ENCODE data around the gene EPS8.

EPS8 gene

GRCh38 chr12:15829255-15829654, 40.1 kb upstream of the EPS8 start:
- H3K4me3 ChIP-seq (ENCODE audit: insufficient read length, low read depth) = no peak overlapping the region
- no peak for TF ChIP-seq SUZ12 (IDR thresholded peaks at IDR 0.05; ENCODE audit: extremely low read depth, insufficient read depth, insufficient read length)
- no peak for TF ChIP-seq ZNF274 (IDR thresholded peaks at IDR 0.05; ENCODE audit: low read depth, low read length)
- no peak for TF ChIP-seq YY1 (IDR thresholded peaks at IDR 0.05; ENCODE audit: insufficient read depth, insufficient read length)

GRCh38 chr12:15827136-15827535, 37.9 kb upstream of the EPS8 start:
- no peak for DNase-seq (ENCODE audit: low read depth, low spot score)
- no peaks in the 10 kb centered on the region for H3K27me3 ChIP-seq (ENCODE audit: insufficient read depth, insufficient read length)
- no peak for TF ChIP-seq YY1 (IDR thresholded peaks at IDR 0.05; ENCODE audit: insufficient read depth, insufficient read length)
- TF ChIP-seq SUZ12 (IDR thresholded peaks at IDR 0.05; ENCODE audit: extremely low read depth, insufficient read depth, insufficient read length) = no peak
- no peak for TF ChIP-seq ZNF274 (IDR thresholded peaks at IDR 0.05; ENCODE audit: low read depth, low read length)
- H3K36me3 ChIP-seq (ENCODE audit: insufficient read depth, insufficient read length, low read length) = no peaks in the 10 kb centered on the region
- H3K4me1 ChIP-seq (ENCODE audit: insufficient read depth, insufficient read length) = no peaks in the 10 kb centered on the region
- no peak overlapping the region for H3K4me3 ChIP-seq (ENCODE audit: insufficient read length, low read depth)
- H3K9me3 ChIP-seq (ENCODE audit: insufficient read depth, low read length) = no peaks in the 10 kb centered on the region
- H3K9ac ChIP-seq (ENCODE audit: insufficient read length, low read depth) = no peak overlapping the region

More at GRCh38 chr12:15829255-15829654, 40.1 kb upstream of the EPS8 start:
- no peaks in the 10 kb centered on the region for H3K27me3 ChIP-seq (ENCODE audit: insufficient read depth, insufficient read length)
- no peaks in the 10 kb centered on the region for H3K36me3 ChIP-seq (ENCODE audit: insufficient read depth, insufficient read length, low read length)
- no peaks in the 10 kb centered on the region for H3K9me3 ChIP-seq (ENCODE audit: insufficient read depth, low read length)
- H3K4me1 ChIP-seq (ENCODE audit: insufficient read depth, insufficient read length) = no peaks in the 10 kb centered on the region
- DNase-seq (ENCODE audit: low read depth, low spot score) = no peak
- no peak overlapping the region for H3K9ac ChIP-seq (ENCODE audit: insufficient read length, low read depth)

- no peaks in the 10 kb centered on the region for H3K27me3 ChIP-seq (ENCODE audit: insufficient read depth, insufficient read length)
- H3K9me3 ChIP-seq (ENCODE audit: insufficient read depth, low read length) = no peaks in the 10 kb centered on the region
- TF ChIP-seq ZNF274 (IDR thresholded peaks at IDR 0.05; ENCODE audit: low read depth, low read length) = no peak
- no peak for TF ChIP-seq YY1 (IDR thresholded peaks at IDR 0.05; ENCODE audit: insufficient read depth, insufficient read length)
- no peak for TF ChIP-seq SUZ12 (IDR thresholded peaks at IDR 0.05; ENCODE audit: extremely low read depth, insufficient read depth, insufficient read length)
- DNase-seq (ENCODE audit: low read depth, low spot score) = no peak
- no peak overlapping the region for H3K9ac ChIP-seq (ENCODE audit: insufficient read length, low read depth)
- no peaks in the 10 kb centered on the region for H3K4me1 ChIP-seq (ENCODE audit: insufficient read depth, insufficient read length)
- no peak overlapping the region for H3K4me3 ChIP-seq (ENCODE audit: insufficient read length, low read depth)
- H3K36me3 ChIP-seq (ENCODE audit: insufficient read depth, insufficient read length, low read length) = no peaks in the 10 kb centered on the region
These were observed 35.3 kb upstream of the EPS8 start for GRCh38 chr12:15824516-15824915.

- H3K4me1 ChIP-seq (ENCODE audit: insufficient read depth, insufficient read length) = no peaks in the 10 kb centered on the region
- TF ChIP-seq YY1 (IDR thresholded peaks at IDR 0.05; ENCODE audit: insufficient read depth, insufficient read length) = no peak
- TF ChIP-seq SUZ12 (IDR thresholded peaks at IDR 0.05; ENCODE audit: extremely low read depth, insufficient read depth, insufficient read length) = no peak
- no peak for TF ChIP-seq ZNF274 (IDR thresholded peaks at IDR 0.05; ENCODE audit: low read depth, low read length)
- H3K36me3 ChIP-seq (ENCODE audit: insufficient read depth, insufficient read length, low read length) = no peaks in the 10 kb centered on the region
- no peak overlapping the region for H3K9ac ChIP-seq (ENCODE audit: insufficient read length, low read depth)
- H3K4me3 ChIP-seq (ENCODE audit: insufficient read length, low read depth) = no peak overlapping the region
- no peaks in the 10 kb centered on the region for H3K27me3 ChIP-seq (ENCODE audit: insufficient read depth, insufficient read length)
- peak; percentile 28 for DNase-seq (ENCODE audit: low read depth, low spot score)
- no peaks in the 10 kb centered on the region for H3K9me3 ChIP-seq (ENCODE audit: insufficient read depth, low read length)
These were observed 34.4 kb upstream of the EPS8 start for GRCh38 chr12:15823360-15824128.

DNA sequence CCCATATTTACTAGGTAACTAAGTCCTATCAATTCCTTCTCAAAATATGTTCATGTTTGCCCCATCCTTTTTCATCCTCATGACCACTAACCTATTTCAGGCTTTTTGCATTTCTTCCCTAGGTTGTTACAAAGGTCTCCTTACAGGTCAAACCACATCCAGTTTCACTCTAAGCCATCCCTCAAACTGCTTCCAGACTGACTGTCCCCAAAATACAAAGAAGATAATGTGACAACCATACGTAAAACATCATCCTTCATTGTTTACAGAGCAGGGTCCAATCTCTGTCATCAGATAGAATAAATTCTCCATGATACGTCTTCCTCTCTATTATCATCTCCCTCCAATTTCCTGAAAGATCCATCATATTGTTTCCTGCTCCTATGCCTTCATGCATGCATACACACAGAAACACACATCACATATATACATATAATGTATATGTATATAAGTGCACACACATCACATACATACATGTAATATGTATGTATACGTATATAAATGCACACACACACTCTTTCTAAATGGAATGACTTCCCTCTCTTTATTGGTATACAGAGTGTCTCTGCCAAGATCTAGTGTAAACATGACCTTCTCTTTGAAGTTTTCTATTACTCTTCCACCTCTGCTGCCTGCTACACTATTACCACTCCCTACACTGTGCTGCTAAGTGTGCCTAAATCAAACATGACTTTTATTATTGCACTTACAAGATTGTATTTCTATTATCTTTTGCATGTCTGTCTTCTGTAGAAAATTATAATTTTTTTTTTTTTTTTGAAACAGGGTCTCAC, 30.7 kb upstream of the EPS8 start:
- Histone ChIP-seq H3K9me3 (ENCODE audit: insufficient read depth, low read length) (no peaks in the 10 kb centered on the region), H3K36me3 (ENCODE audit: insufficient read depth, insufficient read length, low read length) (no peaks in the 10 kb centered on the region), H3K4me1 (ENCODE audit: insufficient read depth, insufficient read length) (no peaks in the 10 kb centered on the region), H3K27me3 (ENCODE audit: insufficient read depth, insufficient read length) (no peaks in the 10 kb centered on the region), H3K4me3 (ENCODE audit: insufficient read length, low read depth) (no peak overlapping the region), H3K9ac (ENCODE audit: insufficient read length, low read depth) (no peak overlapping the region)
- TF ChIP-seq YY1 (IDR thresholded peaks at IDR 0.05; ENCODE audit: insufficient read depth, insufficient read length) = no peak
- TF ChIP-seq ZNF274 (IDR thresholded peaks at IDR 0.05; ENCODE audit: low read depth, low read length) = no peak
- no peak for TF ChIP-seq SUZ12 (IDR thresholded peaks at IDR 0.05; ENCODE audit: extremely low read depth, insufficient read depth, insufficient read length)
- no peak for DNase-seq (ENCODE audit: low read depth, low spot score)

DNA sequence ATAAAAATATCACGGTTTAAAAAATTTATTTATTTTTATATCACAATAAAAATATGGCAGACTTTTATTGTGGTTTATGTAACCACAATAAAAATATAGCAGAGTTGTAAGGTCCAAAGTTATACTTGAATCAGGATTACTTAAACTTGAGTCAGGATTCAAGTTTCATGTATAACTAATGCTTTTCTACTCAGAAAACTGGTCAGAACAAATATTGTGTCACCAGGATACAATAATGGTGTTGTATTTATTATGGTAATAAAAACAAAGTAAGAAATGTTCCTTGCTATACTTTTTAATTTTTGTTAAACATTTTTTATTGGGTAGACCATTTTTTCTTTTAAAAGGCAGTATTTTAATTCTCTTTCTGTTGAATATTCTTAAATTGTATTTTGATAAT, 29.2 kb upstream of the EPS8 start:
- TF ChIP-seq ZNF274 (IDR thresholded peaks at IDR 0.05; ENCODE audit: low read depth, low read length) (no peak), SUZ12 (IDR thresholded peaks at IDR 0.05; ENCODE audit: extremely low read depth, insufficient read depth, insufficient read length) (no peak), YY1 (IDR thresholded peaks at IDR 0.05; ENCODE audit: insufficient read depth, insufficient read length) (no peak)
- DNase-seq (ENCODE audit: low read depth, low spot score) = no peak
- H3K9me3 ChIP-seq (ENCODE audit: insufficient read depth, low read length) = no peaks in the 10 kb centered on the region
- no peaks in the 10 kb centered on the region for H3K4me1 ChIP-seq (ENCODE audit: insufficient read depth, insufficient read length)
- H3K36me3 ChIP-seq (ENCODE audit: insufficient read depth, insufficient read length, low read length) = no peaks in the 10 kb centered on the region
- H3K4me3 ChIP-seq (ENCODE audit: insufficient read length, low read depth) = no peak overlapping the region
- no peak overlapping the region for H3K9ac ChIP-seq (ENCODE audit: insufficient read length, low read depth)
- no peaks in the 10 kb centered on the region for H3K27me3 ChIP-seq (ENCODE audit: insufficient read depth, insufficient read length)

DNA sequence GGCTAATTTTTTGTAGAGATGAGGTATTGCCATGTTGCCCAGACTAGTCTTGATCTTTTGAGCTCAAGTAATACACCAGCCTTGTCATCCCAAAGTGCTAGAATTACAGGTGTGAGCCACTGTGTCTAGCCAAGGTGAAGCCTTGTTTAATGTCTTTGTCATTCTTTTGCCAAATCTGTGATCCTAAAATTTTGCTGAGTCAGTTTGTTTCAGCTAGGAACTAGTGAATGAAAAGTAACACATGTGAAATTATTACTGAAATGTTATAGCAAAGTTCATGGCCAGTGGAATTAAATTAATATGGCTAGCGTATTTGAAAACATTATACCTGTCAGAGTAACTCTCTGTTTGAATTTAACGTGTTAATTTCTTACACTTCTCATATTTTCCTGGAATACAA, 26.5 kb upstream of the EPS8 start:
- Histone ChIP-seq H3K27me3 (ENCODE audit: insufficient read depth, insufficient read length) (no peaks in the 10 kb centered on the region), H3K36me3 (ENCODE audit: insufficient read depth, insufficient read length, low read length) (no peaks in the 10 kb centered on the region), H3K4me1 (ENCODE audit: insufficient read depth, insufficient read length) (no peaks in the 10 kb centered on the region), H3K4me3 (ENCODE audit: insufficient read length, low read depth) (no peak overlapping the region), H3K9me3 (ENCODE audit: insufficient read depth, low read length) (no peaks in the 10 kb centered on the region), H3K9ac (ENCODE audit: insufficient read length, low read depth) (no peak overlapping the region)
- DNase-seq (ENCODE audit: low read depth, low spot score) = no peak
- TF ChIP-seq SUZ12 (IDR thresholded peaks at IDR 0.05; ENCODE audit: extremely low read depth, insufficient read depth, insufficient read length) (no peak), ZNF274 (IDR thresholded peaks at IDR 0.05; ENCODE audit: low read depth, low read length) (no peak), YY1 (IDR thresholded peaks at IDR 0.05; ENCODE audit: insufficient read depth, insufficient read length) (no peak)
